Stomach (tissue), 4 donors: Measurements from ENCODE around the gene CAMK2B.

Source experiments
- CTCF ChIP-seq, 7 experiments: fragments of 450-650 bp in 4 of 7; fragments of 200-600 bp in 3 of 7; sonication (generic) in 3 of 7; IDR thresholded peaks; one replicate each; pipeline ENCODE4 v1.5.1; 2016 to 2019; ENCODE audit warnings: antibody characterized with exemption in 7 of 7, control low read depth in 2 of 7, mild to moderate bottlenecking in 1 of 7
- POLR2AphosphoS5 ChIP-seq, 3 donors: sonication (generic); formaldehyde crosslinking; IDR thresholded peaks; one replicate each; pipeline ENCODE4 v1.6.1; 2016; ENCODE audit warnings: antibody characterized with exemption in 3 of 3

DNA sequence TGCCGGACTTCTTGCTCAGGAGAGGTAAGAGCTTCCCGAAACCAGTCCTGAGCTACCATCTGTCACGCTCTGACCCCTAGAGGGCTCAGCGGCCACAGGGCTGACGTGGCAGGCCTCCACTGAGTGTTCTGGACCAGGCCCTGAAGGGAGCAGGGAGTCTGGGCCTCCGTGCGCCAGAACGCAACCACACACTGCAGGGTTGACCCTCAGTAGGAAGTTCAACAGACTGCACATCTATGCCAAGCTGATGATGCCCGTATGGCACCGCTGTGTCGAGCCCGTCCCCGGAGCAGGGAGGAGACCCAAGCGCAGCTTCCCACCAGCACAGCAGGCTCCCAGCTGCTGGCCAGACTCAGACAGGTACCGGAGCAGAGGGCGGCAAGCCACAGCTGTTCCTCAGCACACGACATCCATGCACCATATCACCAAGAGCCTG lies 39.2 kb downstream of the CAMK2B start:
- TF ChIP-seq CTCF (IDR thresholded peaks at IDR 0.05): no peak
- TF ChIP-seq POLR2AphosphoS5 (IDR thresholded peaks at IDR 0.05): no peak
